ENCODE measurements around the gene IQCN. TPM values are rescaled to one million over a fixed set of nuclear protein-coding genes. Genes with fewer than 3 reads are reported as not detected.

Gene IQCN
- total RNA-seq, 5 donors from 2014 or later (not counting 1 experiment from before 2014, with no cell fraction given) = 4.1 to 42.8 (median 6.3) TPM

DNA sequence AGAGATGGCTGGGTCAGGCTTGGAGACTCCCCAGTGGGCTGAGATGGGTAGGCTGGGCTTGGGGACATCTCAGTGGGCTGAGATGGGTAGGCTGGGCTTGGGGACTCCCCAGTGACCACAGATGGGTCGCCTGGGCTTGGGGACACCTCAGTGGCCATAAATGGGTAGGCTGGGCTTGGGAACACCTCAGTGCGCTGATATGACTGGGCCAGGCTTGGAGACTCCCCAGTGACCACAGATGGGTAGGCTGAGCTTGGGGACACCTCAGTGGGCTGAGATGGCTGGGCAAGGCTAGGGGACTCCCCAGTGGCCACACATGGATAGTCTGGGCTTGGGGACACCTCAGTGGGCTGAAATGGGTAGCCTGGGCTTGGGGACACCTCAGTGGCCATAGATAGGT lies 12.8 kb downstream of the IQCN start:
- WGBS (ENCODE audit: insufficient coverage) = 90% methylated on average over 2 of the region's 2 CpGs
- no peaks in the 10 kb centered on the region for H3K27me3 Mint-ChIP-seq
- Histone ChIP-seq H3K27me3 (replicated peaks in 1 of 2; ENCODE audit: control insufficient read depth in 2 of 2, extremely low read depth in 1 of 2, insufficient read depth in 2 of 2, low read length in 1 of 2) (peaks cover 0 to 5% of the 10 kb centered on the region in 2 experiments), H3K9me3 (no peaks in the 10 kb centered on the region), H3K4me1 (ENCODE audit: control insufficient read depth in 1 of 2, extremely low read depth in 1 of 2, insufficient read depth in 2 of 2, low read length in 2 of 2) (peaks cover 0 to 15% of the 10 kb centered on the region in 2 experiments), H3K27ac (ENCODE audit: low read length) (no peak overlapping the region), H3K36me3 (ENCODE audit: control insufficient read depth in 2 of 2, extremely low read depth in 1 of 2, insufficient read depth in 1 of 2, low read length in 1 of 2) (peaks cover 7 to 17% of the 10 kb centered on the region in 2 donors), H3K4me3 (ENCODE audit: control insufficient read depth in 1 of 2, extremely low read depth in 1 of 2, low read length in 1 of 2) (no peak overlapping the region)
- ChIA-PET CTCF (interaction anchor here in 1 of 2 donors (0.6 kb wide), 1 partner anchor 70 kb away, joined by 3 read pairs; no protein-coding TSS in a partner anchor), POLR2A (interaction anchor here in 1 of 2 donors (0.5 kb wide), 1 partner anchor 43 kb away, joined by 4 read pairs; no protein-coding TSS in a partner anchor)
- no peak overlapping the region for H3K4me3 Mint-ChIP-seq
- no peaks in the 10 kb centered on the region for H3K9me3 Mint-ChIP-seq
- peak in 1 of 35 experiments; percentile 10 for DNase-seq
- H3K4me1 Mint-ChIP-seq = peaks cover 0 to 7% (median 3%) of the 10 kb centered on the region in 3 donors
- ATAC-seq (replicated peaks in 1 of 4) = peak in 1 of 4 experiments; percentile 1
- H3K36me3 Mint-ChIP-seq = peaks cover 7% of the 10 kb centered on the region
- no peak overlapping the region for H3K27ac Mint-ChIP-seq

DNA sequence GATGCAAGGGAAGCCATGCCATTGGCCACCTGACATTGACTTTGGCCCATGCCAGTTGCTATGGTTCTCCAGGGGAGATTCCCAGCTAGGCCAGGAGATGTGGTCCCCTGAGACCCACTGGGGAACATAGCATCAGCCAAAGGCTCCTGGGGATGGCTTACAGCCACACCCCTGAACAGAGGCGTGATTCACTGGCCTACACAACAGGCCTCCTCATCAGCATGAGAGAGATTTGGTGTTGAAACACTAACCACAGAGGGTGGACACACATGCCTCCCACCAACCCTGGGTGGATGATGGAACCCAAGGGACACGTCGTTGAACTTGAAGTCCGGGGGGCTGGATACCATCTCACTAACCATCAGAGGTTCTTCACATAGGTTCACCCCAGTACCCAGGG lies 14.4 kb downstream of the IQCN start:
- peak in 2 of 35 experiments; percentile 5 to 12 for DNase-seq
- no peak overlapping the region for H3K4me3 Mint-ChIP-seq
- Histone ChIP-seq H3K36me3 (ENCODE audit: control insufficient read depth in 2 of 2, extremely low read depth in 1 of 2, insufficient read depth in 1 of 2, low read length in 1 of 2) (peaks cover 3 to 9% of the 10 kb centered on the region in 2 donors), H3K27ac (ENCODE audit: low read length) (no peak overlapping the region), H3K4me1 (ENCODE audit: control insufficient read depth in 1 of 2, extremely low read depth in 1 of 2, insufficient read depth in 2 of 2, low read length in 2 of 2) (peaks cover 0 to 2% of the 10 kb centered on the region in 2 experiments), H3K27me3 (replicated peaks in 1 of 2; ENCODE audit: control insufficient read depth in 2 of 2, extremely low read depth in 1 of 2, insufficient read depth in 2 of 2, low read length in 1 of 2) (peaks cover 0 to 12% of the 10 kb centered on the region in 2 experiments), H3K4me3 (ENCODE audit: control insufficient read depth in 1 of 2, extremely low read depth in 1 of 2, low read length in 1 of 2) (no peak overlapping the region), H3K9me3 (no peaks in the 10 kb centered on the region)
- POLR2A ChIA-PET = no interaction called here
- ATAC-seq (replicated peaks in 1 of 4) = no peak
- peaks cover 0 to 5% (median 2%) of the 10 kb centered on the region in 3 donors for H3K4me1 Mint-ChIP-seq
- H3K27me3 Mint-ChIP-seq = peaks cover 3 to 4% of the 10 kb centered on the region in 2 donors
- H3K27ac Mint-ChIP-seq = no peak overlapping the region
- no peaks in the 10 kb centered on the region for H3K36me3 Mint-ChIP-seq
- H3K9me3 Mint-ChIP-seq = no peaks in the 10 kb centered on the region
- WGBS (ENCODE audit: insufficient coverage) = 83% methylated on average over 1 of the region's 4 CpGs
- CTCF ChIA-PET = no interaction called here

DNA sequence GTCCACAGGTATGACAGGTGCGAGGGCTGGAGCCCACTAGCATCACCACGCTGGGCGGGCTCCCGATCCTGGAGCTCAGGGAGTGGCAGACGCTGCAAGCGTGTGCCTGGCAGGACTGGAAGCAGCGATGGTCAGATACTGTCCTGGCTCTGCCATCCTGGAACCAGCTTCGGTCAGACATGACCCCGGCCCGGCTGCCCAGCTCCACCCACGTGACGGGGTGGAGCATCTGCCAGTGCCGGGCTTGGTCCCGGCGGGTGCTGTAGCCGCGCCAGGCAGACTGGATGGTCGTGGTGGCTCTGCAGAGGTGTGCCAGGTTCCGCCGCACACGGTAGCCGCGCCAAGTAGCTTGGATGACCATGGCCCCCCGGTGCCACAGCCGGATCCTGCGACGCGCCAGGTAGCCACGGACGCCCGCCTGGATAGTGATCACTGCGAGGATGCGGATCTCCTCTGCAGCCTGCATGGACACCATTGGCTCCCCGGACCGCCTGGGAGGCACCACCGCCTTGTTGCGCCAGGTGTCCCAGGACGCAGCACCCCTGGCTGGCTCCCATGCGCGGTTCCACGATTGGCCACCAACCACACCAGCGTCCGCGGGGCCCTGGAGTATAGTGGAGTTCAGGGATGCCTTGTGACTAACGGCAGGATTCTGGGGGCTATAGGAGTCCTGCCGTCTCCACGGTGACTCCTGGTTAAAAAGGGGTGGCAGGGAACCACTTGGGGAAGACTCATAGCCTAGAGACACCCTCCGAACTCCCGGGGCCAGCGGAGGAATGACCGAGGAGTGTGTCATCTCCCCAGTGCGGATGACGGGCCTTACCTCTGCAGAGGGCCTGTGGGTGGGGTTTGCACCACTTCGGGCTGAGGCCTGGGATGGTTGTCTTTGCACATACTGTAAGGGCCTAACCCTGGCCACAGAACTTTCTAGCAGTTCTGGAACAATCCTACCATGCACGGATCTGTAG lies 16.5 kb downstream of the IQCN start:
- no peaks in the 10 kb centered on the region for H3K9me3 Mint-ChIP-seq
- no peaks in the 10 kb centered on the region for H3K4me1 ChIP-seq (ENCODE audit: control insufficient read depth in 1 of 2, extremely low read depth in 1 of 2, insufficient read depth in 2 of 2, low read length in 2 of 2)
- DNase-seq (no peak), ATAC-seq (replicated peaks in 1 of 4) (no peak)
- H3K4me3 ChIP-seq (ENCODE audit: control insufficient read depth in 1 of 2, extremely low read depth in 1 of 2, low read length in 1 of 2) = no peak overlapping the region
- 94% methylated on average over 46 of the region's 55 CpGs for WGBS (ENCODE audit: insufficient coverage)
- no peak overlapping the region for H3K27ac Mint-ChIP-seq
- H3K4me1 Mint-ChIP-seq = peaks cover 0 to 5% (median 2%) of the 10 kb centered on the region in 3 donors
- no peaks in the 10 kb centered on the region for H3K36me3 Mint-ChIP-seq
- CTCF ChIA-PET = no interaction called here
- H3K36me3 ChIP-seq (ENCODE audit: control insufficient read depth in 2 of 2, extremely low read depth in 1 of 2, insufficient read depth in 1 of 2, low read length in 1 of 2) = no peaks in the 10 kb centered on the region
- POLR2A ChIA-PET = no interaction called here
- H3K27me3 ChIP-seq (replicated peaks in 1 of 2; ENCODE audit: control insufficient read depth in 2 of 2, extremely low read depth in 1 of 2, insufficient read depth in 2 of 2, low read length in 1 of 2) = peaks cover 0 to 32% of the 10 kb centered on the region in 2 experiments
- no peaks in the 10 kb centered on the region for H3K9me3 ChIP-seq
- H3K4me3 Mint-ChIP-seq = no peak overlapping the region
- no peak overlapping the region for H3K27ac ChIP-seq (ENCODE audit: low read length)
- H3K27me3 Mint-ChIP-seq = peaks cover 15 to 20% of the 10 kb centered on the region in 2 donors

DNA sequence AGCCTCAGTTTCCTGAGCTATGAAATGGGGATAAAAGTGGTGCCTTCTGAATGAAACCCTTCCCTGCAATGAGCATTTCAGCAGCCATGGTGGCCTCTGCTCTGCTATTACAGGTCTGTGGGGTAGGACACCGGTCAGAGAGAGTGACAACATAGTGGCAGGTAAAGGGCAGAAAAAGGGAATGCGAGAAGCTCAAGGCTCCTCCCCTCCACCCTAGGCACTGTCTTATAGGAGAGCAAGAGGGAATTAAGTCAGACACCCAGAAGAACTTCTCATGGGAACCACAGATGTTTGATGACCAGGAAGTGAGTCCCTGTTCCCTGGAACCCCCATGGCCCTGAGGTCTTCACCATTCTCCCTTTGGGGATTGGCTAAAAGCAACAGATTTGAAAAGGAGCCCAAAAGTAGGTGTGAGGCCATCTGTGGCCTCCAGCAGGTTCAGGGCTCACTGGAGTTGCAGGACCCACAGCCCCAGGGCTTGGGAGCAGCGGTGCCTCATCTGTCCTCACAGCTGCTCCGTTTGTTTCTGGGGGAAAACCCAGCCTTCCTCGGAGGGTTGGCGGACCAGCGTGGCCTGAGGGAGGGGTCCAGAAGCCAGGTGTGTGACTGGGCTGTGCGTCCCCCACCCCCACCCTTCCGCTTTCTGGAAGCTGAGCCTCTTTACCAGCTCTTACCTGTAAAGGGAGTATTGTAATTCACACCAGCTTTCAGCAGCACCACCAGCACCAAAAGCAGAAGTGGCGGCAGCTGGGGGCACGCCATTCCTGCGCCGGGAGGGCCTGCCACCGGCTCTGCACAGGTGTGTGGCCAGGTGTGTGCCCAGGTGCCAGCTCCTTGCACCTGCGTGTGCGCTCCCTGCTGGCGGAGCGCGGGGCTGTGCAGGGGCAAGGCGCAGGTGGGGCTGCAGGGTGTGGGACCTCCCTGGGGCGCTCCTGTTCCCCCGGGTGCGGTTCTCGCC lies 19.4 kb downstream of the IQCN start:
- POLR2A ChIA-PET = interaction anchor here (0.6 to 0.8 kb wide), 2 partner anchors 14 to 308 kb away, joined by 3 read pairs; no protein-coding TSS in a partner anchor
- CTCF ChIA-PET = interaction anchor here (0.5 to 4.7 kb wide), 6 partner anchors 15 to 188 kb away, joined by 3 to 33 read pairs (median 4); partner anchors contain the start of gene MPV17L2 (in 1 of the 2)
- H3K27ac Mint-ChIP-seq = no peak overlapping the region
- peaks cover 0 to 5% of the 10 kb centered on the region in 2 experiments for H3K4me1 ChIP-seq (ENCODE audit: control insufficient read depth in 1 of 2, extremely low read depth in 1 of 2, insufficient read depth in 2 of 2, low read length in 2 of 2)
- H3K27ac ChIP-seq (ENCODE audit: low read length) = no peak overlapping the region
- DNase-seq (peak in 3 of 35 experiments; percentile 6 to 36 (median 24)), ATAC-seq (replicated peaks in 1 of 4) (peak in 1 of 4 experiments; percentile 10)
- no peak overlapping the region for H3K4me3 ChIP-seq (ENCODE audit: control insufficient read depth in 1 of 2, extremely low read depth in 1 of 2, low read length in 1 of 2)
- no peaks in the 10 kb centered on the region for H3K36me3 ChIP-seq (ENCODE audit: control insufficient read depth in 2 of 2, extremely low read depth in 1 of 2, insufficient read depth in 1 of 2, low read length in 1 of 2)
- peaks cover 26 to 30% of the 10 kb centered on the region in 2 donors for H3K27me3 Mint-ChIP-seq
- peaks cover 3 to 13% (median 4%) of the 10 kb centered on the region in 3 donors for H3K4me1 Mint-ChIP-seq
- H3K9me3 ChIP-seq = no peaks in the 10 kb centered on the region
- no peak overlapping the region for H3K4me3 Mint-ChIP-seq
- peaks cover 0 to 45% of the 10 kb centered on the region in 2 experiments for H3K27me3 ChIP-seq (replicated peaks in 1 of 2; ENCODE audit: control insufficient read depth in 2 of 2, extremely low read depth in 1 of 2, insufficient read depth in 2 of 2, low read length in 1 of 2)
- H3K9me3 Mint-ChIP-seq = no peaks in the 10 kb centered on the region
- 9% methylated on average over 16 of the region's 24 CpGs for WGBS (ENCODE audit: insufficient coverage)
- no peaks in the 10 kb centered on the region for H3K36me3 Mint-ChIP-seq

DNA sequence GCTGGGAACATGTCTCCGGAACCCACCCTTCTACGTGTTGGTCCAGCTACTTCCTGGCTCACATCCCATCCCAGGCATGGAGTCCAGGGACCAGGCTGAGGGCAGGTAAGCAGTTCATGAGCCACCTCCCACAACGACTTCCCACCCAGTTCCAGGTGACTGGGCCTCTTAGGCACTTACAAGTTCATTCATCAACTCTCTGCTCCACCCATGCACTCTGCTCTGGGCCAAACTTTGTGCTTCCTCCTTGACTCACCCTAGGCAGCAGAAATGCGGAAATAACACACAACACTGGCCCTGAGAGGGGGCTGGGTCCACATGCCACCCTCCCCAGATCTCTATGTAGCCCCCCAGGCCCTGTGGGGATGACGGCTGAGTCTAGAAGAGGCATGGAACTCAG lies 20.5 kb downstream of the IQCN start:
- CTCF ChIA-PET = interaction anchor here (0.5 to 4.7 kb wide), 9 partner anchors 9 to 496 kb away, joined by 3 to 33 read pairs (median 4); partner anchors contain the start of genes ARRDC2 (in 1 of the 2) and MPV17L2 (in 1 of the 2)
- H3K9me3 Mint-ChIP-seq = no peaks in the 10 kb centered on the region
- no peak overlapping the region for H3K27ac Mint-ChIP-seq
- H3K9me3 ChIP-seq = no peaks in the 10 kb centered on the region
- no peaks in the 10 kb centered on the region for H3K36me3 ChIP-seq (ENCODE audit: control insufficient read depth in 2 of 2, extremely low read depth in 1 of 2, insufficient read depth in 1 of 2, low read length in 1 of 2)
- H3K27ac ChIP-seq (ENCODE audit: low read length) = no peak overlapping the region
- POLR2A ChIA-PET = interaction anchor here in 1 of 2 donors (0.6 kb wide), 2 partner anchors 306 to 1613 kb away, joined by 3 read pairs; no protein-coding TSS in a partner anchor
- peaks cover 26 to 30% of the 10 kb centered on the region in 2 donors for H3K27me3 Mint-ChIP-seq
- H3K4me3 Mint-ChIP-seq = no peak overlapping the region
- peaks cover 0 to 5% of the 10 kb centered on the region in 2 experiments for H3K4me1 ChIP-seq (ENCODE audit: control insufficient read depth in 1 of 2, extremely low read depth in 1 of 2, insufficient read depth in 2 of 2, low read length in 2 of 2)
- WGBS (ENCODE audit: insufficient coverage) = 69% methylated on average over 4 of the region's 5 CpGs
- peaks cover 3 to 13% (median 4%) of the 10 kb centered on the region in 3 donors for H3K4me1 Mint-ChIP-seq
- DNase-seq (no peak), ATAC-seq (replicated peaks in 1 of 4) (no peak)
- no peak overlapping the region for H3K4me3 ChIP-seq (ENCODE audit: control insufficient read depth in 1 of 2, extremely low read depth in 1 of 2, low read length in 1 of 2)
- peaks cover 0 to 47% of the 10 kb centered on the region in 2 experiments for H3K27me3 ChIP-seq (replicated peaks in 1 of 2; ENCODE audit: control insufficient read depth in 2 of 2, extremely low read depth in 1 of 2, insufficient read depth in 2 of 2, low read length in 1 of 2)
- H3K36me3 Mint-ChIP-seq = no peaks in the 10 kb centered on the region
